GM21786 (cell line): ENCODE data around the gene ARHGEF19.
"Not testable (repeated sequence)": the region's sequence is repeated elsewhere in the genome, so short reads cannot be mapped to it uniquely, and the experiment has no call there.

ENCODE experiments used
- ATAC-seq: cut with Tn5 transposase; IDR thresholded peaks from one replicate; pipeline ENCODE4 v1.9.1; 2021; ENCODE audit not compliant: unreplicated experiment

Gene ARHGEF19

GRCh38 chr1:16205891-16206546, 6.4 kb downstream of the ARHGEF19 start:
- no peak for ATAC-seq

GRCh38 chr1:16205334-16205671, 7.1 kb downstream of the ARHGEF19 start:
- no peak for ATAC-seq

- no peak for ATAC-seq
These were observed 7.7 kb downstream of the ARHGEF19 start for GRCh38 chr1:16204634-16205333.

GRCh38 chr1:16204216-16204615, 8.2 kb downstream of the ARHGEF19 start:
- no peak for ATAC-seq

- ATAC-seq = no peak
These were observed 8.9 kb downstream of the ARHGEF19 start for GRCh38 chr1:16203550-16203949.

- ATAC-seq = no peak
These were observed 9.9 kb downstream of the ARHGEF19 start for GRCh38 chr1:16202281-16203210.

- ATAC-seq = no peak
These were observed 12.8 kb downstream of the ARHGEF19 start for GRCh38 chr1:16199700-16200099.

- ATAC-seq = no peak
These were observed 13.3 kb downstream of the ARHGEF19 start for GRCh38 chr1:16199157-16199501.

GRCh38 chr1:16198444-16199156, 13.9 kb downstream of the ARHGEF19 start:
- ATAC-seq = no peak

- no peak for ATAC-seq
These were observed 15.6 kb downstream of the ARHGEF19 start for GRCh38 chr1:16196874-16197273.

- not testable (repeated sequence) for ATAC-seq
These were observed 16.3 kb downstream of the ARHGEF19 start for GRCh38 chr1:16196139-16196538.

- ATAC-seq = no peak
These were observed 16.9 kb downstream of the ARHGEF19 start for GRCh38 chr1:16195518-16195905.

- no peak for ATAC-seq
These were observed 20.4 kb downstream of the ARHGEF19 start for GRCh38 chr1:16191916-16192546.

- ATAC-seq = no peak
These were observed 21.1 kb downstream of the ARHGEF19 start for GRCh38 chr1:16191309-16191708.

- ATAC-seq = no peak
These were observed 22.4 kb downstream of the ARHGEF19 start for GRCh38 chr1:16189921-16190621.

GRCh38 chr1:16189003-16189402, 23.4 kb downstream of the ARHGEF19 start:
- no peak for ATAC-seq

GRCh38 chr1:16187748-16188401, 24.6 kb downstream of the ARHGEF19 start:
- no peak for ATAC-seq

GRCh38 chr1:16186655-16187235, 25.7 kb downstream of the ARHGEF19 start:
- ATAC-seq = no peak

GRCh38 chr1:16184557-16185303, 27.7 kb downstream of the ARHGEF19 start:
- no peak for ATAC-seq
